Measurements from ENCODE around the gene JARID2. TPM values are rescaled to one million over a fixed set of nuclear protein-coding genes. Genes with fewer than 3 reads are reported as not detected.

The JARID2 gene
- total and polyA plus RNA-seq, 10 of the 15 experiments (the other 5 are each of a cell fraction or from before 2014, with no cell fraction given), result 4.2 to 21.6 (median 11.7) TPM

- H3K27me3 ChIP-seq (replicated peaks in 1 of 2; ENCODE audit: control insufficient read depth in 2 of 2, insufficient read depth in 2 of 2, low read length in 1 of 2), result no peaks in the 10 kb centered on the region
- no peaks in the 10 kb centered on the region for H3K36me3 ChIP-seq (ENCODE audit: control insufficient read depth in 2 of 2, insufficient read depth in 2 of 2, low read length in 1 of 2)
- ATAC-seq (no peak), FAIRE-seq (no peak), DNase-seq (ENCODE audit: low read depth, low spot score) (no peak)
- ChIA-PET SMC1A (ENCODE audit: uncharacterized antibody, unreplicated experiment) (interaction anchor here (1.0 kb wide), 1 partner anchor 43 kb away, joined by 3 read pairs; no protein-coding TSS in a partner anchor), RAD21 (ENCODE audit: unreplicated experiment) (no interaction called here), POLR2A (no interaction called here), CTCF (interaction anchor here (0.8 kb wide), 1 partner anchor 19 kb away, joined by 3 read pairs; no protein-coding TSS in a partner anchor)
- 0 out of 2 replicates have a peak overlapping the region, but pooled peaks have one; percentile 17 for H3K4me2 ChIP-seq (ENCODE audit: control insufficient read depth, insufficient read depth)
- no TSS peak for BruUV-seq (replicated peaks)
- no peak overlapping the region for H3K4me3 ChIP-seq
- H3K79me2 ChIP-seq (ENCODE audit: control insufficient read depth, insufficient read depth, low read length), result no peaks in the 10 kb centered on the region
- H3K27ac ChIP-seq (ENCODE audit: control insufficient read depth, insufficient read depth), result no peak overlapping the region
- H3K9ac ChIP-seq (ENCODE audit: control insufficient read depth, insufficient read depth, low read length), result no peak overlapping the region
- no peaks in the 10 kb centered on the region for H3K9me3 ChIP-seq (replicated peaks; ENCODE audit: control insufficient read depth, insufficient read depth, low read length)
- H3K4me1 ChIP-seq (ENCODE audit: control insufficient read depth, insufficient read depth, low read length), result no peaks in the 10 kb centered on the region
- intact Hi-C loops (cut with micrococcal nuclease; ENCODE audit: unreplicated experiment) (no loop called here), in situ Hi-C loops (cut with MboI) (no loop called here)
- no peak overlapping the region for H2AFZ ChIP-seq (ENCODE audit: control insufficient read depth, low read depth, low read length)
- 40% methylated on average over 7 of the region's 7 CpGs for WGBS (ENCODE audit: insufficient coverage, insufficient replicate concordance, low lambda C conversion rate, missing lambda C conversion rate)
- H4K20me1 ChIP-seq (ENCODE audit: control insufficient read depth, insufficient read depth), result no peaks in the 10 kb centered on the region
- no peak for TF ChIP-seq USF2 (IDR thresholded peaks at IDR 0.05; ENCODE audit: borderline replicate concordance, low read depth, low read length)
- TF ChIP-seq IKZF1 (conservative IDR thresholded peaks at IDR 0.05), result no peak
- no peak for TF ChIP-seq SIN3A (IDR thresholded peaks at IDR 0.05; ENCODE audit: low read depth, low read length)
- TF ChIP-seq, protein P1, sequence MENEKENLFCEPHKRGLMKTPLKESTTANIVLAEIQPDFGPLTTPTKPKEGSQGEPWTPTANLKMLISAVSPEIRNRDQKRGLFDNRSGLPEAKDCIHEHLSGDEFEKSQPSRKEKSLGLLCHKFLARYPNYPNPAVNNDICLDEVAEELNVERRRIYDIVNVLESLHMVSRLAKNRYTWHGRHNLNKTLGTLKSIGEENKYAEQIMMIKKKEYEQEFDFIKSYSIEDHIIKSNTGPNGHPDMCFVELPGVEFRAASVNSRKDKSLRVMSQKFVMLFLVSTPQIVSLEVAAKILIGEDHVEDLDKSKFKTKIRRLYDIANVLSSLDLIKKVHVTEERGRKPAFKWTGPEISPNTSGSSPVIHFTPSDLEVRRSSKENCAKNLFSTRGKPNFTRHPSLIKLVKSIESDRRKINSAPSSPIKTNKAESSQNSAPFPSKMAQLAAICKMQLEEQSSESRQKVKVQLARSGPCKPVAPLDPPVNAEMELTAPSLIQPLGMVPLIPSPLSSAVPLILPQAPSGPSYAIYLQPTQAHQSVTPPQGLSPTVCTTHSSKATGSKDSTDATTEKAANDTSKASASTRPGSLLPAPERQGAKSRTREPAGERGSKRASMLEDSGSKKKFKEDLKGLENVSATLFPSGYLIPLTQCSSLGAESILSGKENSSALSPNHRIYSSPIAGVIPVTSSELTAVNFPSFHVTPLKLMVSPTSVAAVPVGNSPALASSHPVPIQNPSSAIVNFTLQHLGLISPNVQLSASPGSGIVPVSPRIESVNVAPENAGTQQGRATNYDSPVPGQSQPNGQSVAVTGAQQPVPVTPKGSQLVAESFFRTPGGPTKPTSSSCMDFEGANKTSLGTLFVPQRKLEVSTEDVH (IDR thresholded peaks at IDR 0.05; ENCODE audit: low read depth, partially characterized antibody), result no peak
- TF ChIP-seq HSF1 (IDR thresholded peaks at IDR 0.05; ENCODE audit: low read depth, low read length), result no peak
- no peak for TF ChIP-seq CREM (IDR thresholded peaks at IDR 0.05; ENCODE audit: low read depth)
- TF ChIP-seq JUND (IDR thresholded peaks at IDR 0.05; ENCODE audit: low read depth, low read length), result no peak
- no peak for TF ChIP-seq RAD51 (IDR thresholded peaks at IDR 0.05)
- TF ChIP-seq NFYB (IDR thresholded peaks at IDR 0.05; ENCODE audit: insufficient read depth, low read depth, low read length), result no peak
- TF ChIP-seq, protein P2, sequence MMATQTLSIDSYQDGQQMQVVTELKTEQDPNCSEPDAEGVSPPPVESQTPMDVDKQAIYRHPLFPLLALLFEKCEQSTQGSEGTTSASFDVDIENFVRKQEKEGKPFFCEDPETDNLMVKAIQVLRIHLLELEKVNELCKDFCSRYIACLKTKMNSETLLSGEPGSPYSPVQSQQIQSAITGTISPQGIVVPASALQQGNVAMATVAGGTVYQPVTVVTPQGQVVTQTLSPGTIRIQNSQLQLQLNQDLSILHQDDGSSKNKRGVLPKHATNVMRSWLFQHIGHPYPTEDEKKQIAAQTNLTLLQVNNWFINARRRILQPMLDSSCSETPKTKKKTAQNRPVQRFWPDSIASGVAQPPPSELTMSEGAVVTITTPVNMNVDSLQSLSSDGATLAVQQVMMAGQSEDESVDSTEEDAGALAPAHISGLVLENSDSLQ (IDR thresholded peaks at IDR 0.05), result no peak
- TF ChIP-seq ZBTB4 (CRISPR knock-in tag; IDR thresholded peaks at IDR 0.05), result no peak
- TF ChIP-seq TCF3 (IDR thresholded peaks at IDR 0.05; ENCODE audit: borderline replicate concordance, insufficient read depth, low read depth, low read length), result no peak
- no peak for TF ChIP-seq CEBPB (IDR thresholded peaks at IDR 0.05; ENCODE audit: borderline replicate concordance in 1 of 2, low read depth in 2 of 2, low read length in 2 of 2)
- no peak for TF ChIP-seq MYB (IDR thresholded peaks at IDR 0.05; ENCODE audit: borderline replicate concordance, low read depth, low read length)
These were observed 31.9 kb upstream of the JARID2 start for GRCh38 chr6:15213838-15214400.
